K562 (cell line): Measurements from ENCODE around the gene TMOD3. TPM values are rescaled to one million over a fixed set of nuclear protein-coding genes. Genes with fewer than 3 reads are reported as not detected.

ENCODE experiments used
- ARID1B ChIP-seq: fragments of 450-650 bp; IDR thresholded peaks from 2 replicates; pipeline ENCODE4 v1.6.1; 2016; ENCODE audit warnings: antibody characterized with exemption, mild to moderate bottlenecking, inconsistent platforms
- CTBP1 ChIP-seq: fragments of 450-650 bp; IDR thresholded peaks from 2 replicates; pipeline ENCODE4 v1.6.1; 2016; ENCODE audit warnings: borderline replicate concordance
- DEAF1 ChIP-seq: fragments of 450-650 bp; formaldehyde crosslinking; IDR thresholded peaks from 2 replicates; pipeline ENCODE4 v1.4.0; 2020; ENCODE audit warnings: mild to moderate bottlenecking, moderate library complexity
- ELF1 ChIP-seq: fragments of 200-800 bp; sonication (Bioruptor generic); IDR thresholded peaks from 2 replicates; pipeline ENCODE4 v1.6.1; 2016; ENCODE audit warnings: missing genetic modification characterization, missing compliant biosample characterization
- GATA2 ChIP-seq: sonication (generic); formaldehyde crosslinking; IDR thresholded peaks from 2 replicates; pipeline ENCODE4 v1.4.0; 2020; ENCODE audit warnings: mild to moderate bottlenecking, missing genetic modification reagents
- HCFC1 ChIP-seq: IDR thresholded peaks from 2 replicates; pipeline ENCODE4 v1.6.1; 2012; ENCODE audit warnings: low read depth, low read length, improper control_type of control experiment
- HDAC2 ChIP-seq: fragments of 450-650 bp; IDR thresholded peaks from 2 replicates; pipeline ENCODE4 v1.6.1; 2016; ENCODE audit warnings: mild to moderate bottlenecking
- MAFG ChIP-seq: fragments of 450-650 bp; conservative IDR thresholded peaks from 2 replicates; pipeline ENCODE4 v1.6.1; 2016; ENCODE audit warnings: missing genetic modification characterization, missing compliant biosample characterization
- MAFK ChIP-seq: IDR thresholded peaks from 2 replicates; pipeline ENCODE4 v1.6.1; 2011; ENCODE audit warnings: low read length, improper control_type of control experiment
- MAX ChIP-seq: sonication (generic); formaldehyde crosslinking; IDR thresholded peaks from 2 replicates; pipeline ENCODE4 v1.9.0; 2022; ENCODE audit warnings: mild to moderate bottlenecking, missing genetic modification reagents
- MCM3 ChIP-seq: fragments of 450-650 bp; IDR thresholded peaks from 2 replicates; pipeline ENCODE4 v1.6.1; 2016
- MEIS2 ChIP-seq: fragments of 450-650 bp; IDR thresholded peaks from 2 replicates; pipeline ENCODE4 v1.6.1; 2014; ENCODE audit warnings: mild to moderate bottlenecking; ENCODE audit not compliant: partially characterized antibody
- NFE2 ChIP-seq: IDR thresholded peaks from 2 replicates; pipeline ENCODE4 v1.6.1; 2014; ENCODE audit warnings: antibody characterized with exemption, low read depth
- OTX1 ChIP-seq: fragments of 450-650 bp; formaldehyde crosslinking; IDR thresholded peaks from 2 replicates; pipeline ENCODE4 v1.4.0; 2022; ENCODE audit warnings: mild to moderate bottlenecking
- PML ChIP-seq: IDR thresholded peaks from 2 replicates; pipeline ENCODE4 v1.6.1; 2012; ENCODE audit warnings: low read length, inconsistent platforms
- POLR3G ChIP-seq: IDR thresholded peaks from 2 replicates; pipeline ENCODE4 v1.6.1; 2011; ENCODE audit not compliant: insufficient read length, insufficient replicate concordance; ENCODE audit errors: extremely low read depth
- SMARCA4 ChIP-seq: fragments of 450-650 bp; IDR thresholded peaks from 2 replicates; pipeline ENCODE4 v1.6.1; 2016
- STAT5A ChIP-seq: IDR thresholded peaks from 2 replicates; pipeline ENCODE4 v1.6.1; 2012; ENCODE audit warnings: low read length, inconsistent platforms, borderline replicate concordance
- TRIM25 ChIP-seq: fragments of 450-650 bp; IDR thresholded peaks from 2 replicates; pipeline ENCODE4 v1.7.0; 2016; ENCODE audit warnings: borderline replicate concordance
- XRCC3 ChIP-seq: fragments of 450-650 bp; IDR thresholded peaks from 2 replicates; pipeline ENCODE4 v1.6.1; 2017; ENCODE audit warnings: mild to moderate bottlenecking, moderate library complexity
- ZBTB33 ChIP-seq: sonication (generic); formaldehyde crosslinking; IDR thresholded peaks from 2 replicates; pipeline ENCODE4 v1.8.1; 2023; ENCODE audit warnings: mild to moderate bottlenecking, missing genetic modification reagents
- ZKSCAN8 ChIP-seq: fragments of 200-800 bp; sonication (Bioruptor generic); IDR thresholded peaks from 2 replicates; pipeline ENCODE4 v1.6.1; 2016; ENCODE audit warnings: missing genetic modification characterization, missing compliant biosample characterization
- ZNF197 ChIP-seq: fragments of 200-800 bp; sonication (Bioruptor generic); IDR thresholded peaks from 2 replicates; pipeline ENCODE4 v1.6.1; 2016; ENCODE audit warnings: low read depth, missing genetic modification characterization, missing compliant biosample characterization
- ZNF274 ChIP-seq: IDR thresholded peaks from 2 replicates; pipeline ENCODE4 v1.6.1; 2011; ENCODE audit warnings: low read depth, mild to moderate bottlenecking, low read length, moderate library complexity, borderline replicate concordance
- ZNF436 ChIP-seq: fragments of 250-450, 450-650 bp; sonication (Bioruptor Pico); formaldehyde crosslinking; IDR thresholded peaks from 2 replicates; pipeline ENCODE4 v1.7.0; 2020; ENCODE audit warnings: mild to moderate bottlenecking
- ZNF444 ChIP-seq: fragments of 250-450 bp; sonication (Bioruptor Pico); IDR thresholded peaks from 2 replicates; pipeline ENCODE4 v1.4.0; 2020; ENCODE audit warnings: mild to moderate bottlenecking, moderate library complexity
- polyA plus RNA-seq, 8 experiments: library from polyadenylated mRNA; depleted of rRNA in 4 of 8; stranded (reverse) in 5 of 8; unstranded in 3 of 8; fragments of >200 nt; fragmentation: Nextera tagmentation in 2 of 8; fragmentation: Illumina TruSeq in 1 of 8; extraction: Ambion mirVana in 2 of 8; extraction: Trizol in 1 of 8; gene quantifications; 2 replicates each; pipeline versions ENCODE4 v1.2.1 to v1.2.3, GENCODE V29; 2011 to 2014; ENCODE audit warnings: inconsistent platforms in 1 of 8, missing spikeins in 1 of 8
- total RNA-seq, 7 experiments: library from RNA; depleted of rRNA in 6 of 7; stranded (reverse); fragments of >200 nt in 6 of 7; fragmentation: Illumina TruSeq in 2 of 7; extraction: Trizol in 2 of 7; gene quantifications; 2 replicates each; pipeline versions ENCODE4 v1.2.1 to v1.2.3, GENCODE V29; 2011 to 2021; ENCODE audit warnings: low replicate concordance in 1 of 7

TMOD3 gene
- total and polyA plus RNA-seq, 9 of the 15 experiments (the other 6 are each of a cell fraction or from before 2014, with no cell fraction given) = 6.8 to 45.0 (median 30.9) TPM

- 0 out of 2 replicates have a peak, but pooled peaks have one; percentile 22 for TF ChIP-seq ARID1B
- no peak for TF ChIP-seq POLR3G
- TF ChIP-seq HCFC1 = no peak
- TF ChIP-seq MAFG = peak; percentile 37; the same call in 1 of the 2 replicates
- no peak for TF ChIP-seq ZBTB33 (CRISPR knock-in tag)
- TF ChIP-seq TRIM25 = no peak
- TF ChIP-seq MAX = no peak
- peak; percentile 45 for TF ChIP-seq SMARCA4
- no peak for TF ChIP-seq MEIS2
- TF ChIP-seq ZNF197 (CRISPR knock-in tag) = no peak
- TF ChIP-seq DEAF1 = no peak
- no peak for TF ChIP-seq PML
- no peak for TF ChIP-seq MCM3
- no peak for TF ChIP-seq ELF1 (tag)
- peak; percentile 46; the same call in 1 of the 2 replicates for TF ChIP-seq CTBP1
- TF ChIP-seq STAT5A = no peak
- no peak for TF ChIP-seq GATA2 (CRISPR knock-in tag)
- TF ChIP-seq ZNF274 = no peak
- no peak for TF ChIP-seq ZNF436 (CRISPR knock-in tag)
- TF ChIP-seq OTX1 (CRISPR knock-in tag) = no peak
- 0 out of 2 replicates have a peak, but pooled peaks have one; percentile 32 for TF ChIP-seq HDAC2
- TF ChIP-seq ZNF444 = no peak
- TF ChIP-seq XRCC3 = no peak
- TF ChIP-seq NFE2 = peak; percentile 83
- no peak for TF ChIP-seq ZKSCAN8 (CRISPR knock-in tag)
- no peak for TF ChIP-seq MAFK
These were observed 45.5 kb downstream of the TMOD3 start (continued) for GRCh38 chr15:51874751-51875644.
